Upper lobe of right lung (tissue), 1 donor: ENCODE data around the gene LYPD8. TPM values are rescaled to one million over a fixed set of nuclear protein-coding genes. Genes with fewer than 3 reads are reported as not detected.

Experiments used
- ATAC-seq: fragments of 200-7000 bp; cut with Tn5 transposase; one replicate; pipeline ENCODE4 v1.9.1; 2020; ENCODE audit warnings: mild to moderate bottlenecking, moderate library complexity
- DNase-seq: peaks from one replicate; pipeline ENCODE4 v3.0.0-alpha.2; 2020
- H3K27ac ChIP-seq: fragments of 200-600 bp; one replicate; pipeline ENCODE4 v1.8.0; 2022
- H3K27me3 ChIP-seq: fragments of 200-600 bp; one replicate; pipeline ENCODE4 v1.8.0; 2022; ENCODE audit warnings: mild to moderate bottlenecking
- H3K36me3 ChIP-seq: fragments of 200-600 bp; one replicate; pipeline ENCODE4 v1.8.0; 2022
- H3K4me1 ChIP-seq: fragments of 200-600 bp; one replicate; pipeline ENCODE4 v1.8.0; 2022
- H3K4me3 ChIP-seq: fragments of 200-600 bp; one replicate; pipeline ENCODE4 v1.8.0; 2022; ENCODE audit warnings: mild to moderate bottlenecking
- H3K9me3 ChIP-seq: fragments of 200-600 bp; one replicate; pipeline ENCODE4 v1.8.0; 2022
- intact Hi-C: fragments of 100-400 bp; cut with DNase I; formaldehyde crosslinking; loops from one replicate; pipeline ENCODE4 v1.11.0; 2022
- total RNA-seq: library from RNA; stranded (reverse); fragmentation: NEBNext Ultra II Directional; extraction: Animal tissue kit (Norgen Biotek cat#: 25700); gene quantifications from one replicate; pipeline ENCODE4 v1.2.1, GENCODE V29; 2021
- TF ChIP-seq, protein P1 (sequence below): fragments of 200-600 bp; IDR thresholded peaks from one replicate; pipeline ENCODE4 v1.8.0; 2022; ENCODE audit warnings: antibody characterized with exemption
- donor health status: DM: no; HTN: yes; CAD: no; lungs with severe emphysema.

The LYPD8 gene
- total RNA-seq, 1 donor from 2014 or later = not detected

DNA sequence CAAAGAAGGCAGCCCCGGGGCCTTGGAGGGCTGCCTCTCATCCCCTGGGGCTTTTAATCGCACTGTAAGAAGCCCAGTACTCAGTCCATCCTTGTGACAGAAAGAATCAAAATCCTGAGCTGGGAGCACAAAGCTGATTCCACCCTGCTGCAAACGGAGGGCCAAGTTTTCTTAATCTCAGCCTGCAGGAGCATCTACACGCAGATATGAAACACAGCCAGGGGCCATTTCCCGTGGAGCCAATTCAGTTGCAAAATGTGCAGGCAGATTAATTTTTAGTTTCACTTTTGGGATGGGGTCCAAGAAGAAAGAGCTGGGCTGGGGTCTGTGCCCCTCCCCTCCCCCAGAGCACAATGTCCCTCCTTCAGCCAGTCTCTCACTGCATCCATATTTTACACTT, 4.4 kb downstream of the LYPD8 start:
- no peaks in the 10 kb centered on the region for H3K36me3 ChIP-seq
- H3K27ac ChIP-seq = no peak overlapping the region
- intact Hi-C loops = no loop called here
- no peaks in the 10 kb centered on the region for H3K27me3 ChIP-seq
- DNase-seq = no peak
- no peak for ATAC-seq
- TF ChIP-seq, protein P1, sequence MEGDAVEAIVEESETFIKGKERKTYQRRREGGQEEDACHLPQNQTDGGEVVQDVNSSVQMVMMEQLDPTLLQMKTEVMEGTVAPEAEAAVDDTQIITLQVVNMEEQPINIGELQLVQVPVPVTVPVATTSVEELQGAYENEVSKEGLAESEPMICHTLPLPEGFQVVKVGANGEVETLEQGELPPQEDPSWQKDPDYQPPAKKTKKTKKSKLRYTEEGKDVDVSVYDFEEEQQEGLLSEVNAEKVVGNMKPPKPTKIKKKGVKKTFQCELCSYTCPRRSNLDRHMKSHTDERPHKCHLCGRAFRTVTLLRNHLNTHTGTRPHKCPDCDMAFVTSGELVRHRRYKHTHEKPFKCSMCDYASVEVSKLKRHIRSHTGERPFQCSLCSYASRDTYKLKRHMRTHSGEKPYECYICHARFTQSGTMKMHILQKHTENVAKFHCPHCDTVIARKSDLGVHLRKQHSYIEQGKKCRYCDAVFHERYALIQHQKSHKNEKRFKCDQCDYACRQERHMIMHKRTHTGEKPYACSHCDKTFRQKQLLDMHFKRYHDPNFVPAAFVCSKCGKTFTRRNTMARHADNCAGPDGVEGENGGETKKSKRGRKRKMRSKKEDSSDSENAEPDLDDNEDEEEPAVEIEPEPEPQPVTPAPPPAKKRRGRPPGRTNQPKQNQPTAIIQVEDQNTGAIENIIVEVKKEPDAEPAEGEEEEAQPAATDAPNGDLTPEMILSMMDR = no peak
- no peak overlapping the region for H3K4me3 ChIP-seq
- H3K4me1 ChIP-seq = no peaks in the 10 kb centered on the region
- no peaks in the 10 kb centered on the region for H3K9me3 ChIP-seq

DNA sequence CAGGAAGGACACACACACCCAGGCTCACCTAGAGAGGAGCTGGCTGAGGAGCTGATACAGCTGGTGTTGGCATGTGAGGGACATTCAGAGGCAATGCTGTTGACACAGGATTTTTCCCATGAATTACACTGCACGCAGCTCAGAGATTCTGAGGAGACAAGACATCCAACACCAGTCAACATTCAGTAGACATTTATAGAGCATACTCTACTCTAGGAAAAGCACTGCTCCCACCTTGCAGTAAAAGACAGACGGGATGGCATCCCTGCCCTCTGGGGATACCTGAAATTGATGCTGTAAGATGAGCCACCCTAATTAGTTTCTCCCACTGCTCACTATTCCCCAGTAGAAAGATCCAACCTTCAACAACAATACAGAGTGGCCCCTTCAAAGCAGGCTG, 5.1 kb downstream of the LYPD8 start:
- intact Hi-C loops = no loop called here

DNA sequence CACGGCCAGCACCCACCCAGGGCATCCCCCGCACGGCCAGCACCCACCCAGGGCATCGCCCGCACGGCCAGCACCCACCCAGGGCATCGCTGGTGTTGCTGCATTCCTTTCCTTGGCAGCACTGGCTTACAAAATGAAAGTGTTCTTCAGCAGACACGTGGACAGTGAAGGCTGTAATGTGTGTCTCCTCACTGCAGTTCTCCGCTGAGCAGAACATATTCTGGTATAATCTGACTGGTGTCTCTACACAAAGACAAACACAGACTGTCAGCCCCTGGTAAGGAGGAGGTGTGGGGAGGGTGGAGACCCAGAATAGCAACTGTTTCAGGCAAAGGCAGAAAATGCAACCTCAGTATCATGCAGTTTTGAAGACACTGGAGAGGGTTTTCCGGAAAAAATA, 7.3 kb downstream of the LYPD8 start:
- no peak overlapping the region for H3K27ac ChIP-seq
- no peaks in the 10 kb centered on the region for H3K36me3 ChIP-seq
- intact Hi-C loops = no loop called here
- no peaks in the 10 kb centered on the region for H3K27me3 ChIP-seq
- no peaks in the 10 kb centered on the region for H3K4me1 ChIP-seq
- no peaks in the 10 kb centered on the region for H3K9me3 ChIP-seq
- ATAC-seq = no peak
- TF ChIP-seq, protein P1 = no peak
- no peak overlapping the region for H3K4me3 ChIP-seq
- DNase-seq = no peak

More for the DNA sequence above, 5.1 kb downstream of the LYPD8 start:
- H3K9me3 ChIP-seq = no peaks in the 10 kb centered on the region
- DNase-seq (no peak), ATAC-seq (no peak)
- H3K27me3 ChIP-seq = no peaks in the 10 kb centered on the region
- no peak overlapping the region for H3K4me3 ChIP-seq
- H3K4me1 ChIP-seq = no peaks in the 10 kb centered on the region
- H3K36me3 ChIP-seq = no peaks in the 10 kb centered on the region
- TF ChIP-seq, protein P1 = no peak
- H3K27ac ChIP-seq = no peak overlapping the region

DNA sequence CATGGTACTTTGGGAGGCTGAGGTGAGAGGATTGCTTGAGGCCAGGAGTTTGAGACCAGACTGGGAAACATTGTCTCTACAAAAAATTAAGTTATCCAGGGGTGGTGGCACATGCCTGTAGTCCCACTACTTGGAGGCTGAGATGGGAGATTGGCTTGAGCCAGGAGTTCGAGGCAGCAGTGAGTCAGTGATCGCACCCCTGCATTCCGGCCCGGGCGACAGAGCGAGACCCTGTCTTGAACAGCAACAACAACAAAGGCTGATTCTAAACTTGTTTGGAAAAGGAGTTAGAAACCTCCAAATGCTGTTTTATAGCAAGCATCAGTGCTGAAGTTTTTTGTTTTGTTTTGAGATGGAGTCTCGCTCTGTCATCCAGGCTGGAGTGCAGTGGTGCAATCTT, 14.7 kb downstream of the LYPD8 start:
- no peak for ATAC-seq
- Histone ChIP-seq H3K4me3 (no peak overlapping the region), H3K9me3 (no peaks in the 10 kb centered on the region), H3K4me1 (no peaks in the 10 kb centered on the region), H3K27me3 (no peaks in the 10 kb centered on the region), H3K27ac (no peak overlapping the region), H3K36me3 (no peaks in the 10 kb centered on the region)
- TF ChIP-seq, protein P1 = no peak
- intact Hi-C loops = no loop called here
- DNase-seq = peak; percentile 45

DNA sequence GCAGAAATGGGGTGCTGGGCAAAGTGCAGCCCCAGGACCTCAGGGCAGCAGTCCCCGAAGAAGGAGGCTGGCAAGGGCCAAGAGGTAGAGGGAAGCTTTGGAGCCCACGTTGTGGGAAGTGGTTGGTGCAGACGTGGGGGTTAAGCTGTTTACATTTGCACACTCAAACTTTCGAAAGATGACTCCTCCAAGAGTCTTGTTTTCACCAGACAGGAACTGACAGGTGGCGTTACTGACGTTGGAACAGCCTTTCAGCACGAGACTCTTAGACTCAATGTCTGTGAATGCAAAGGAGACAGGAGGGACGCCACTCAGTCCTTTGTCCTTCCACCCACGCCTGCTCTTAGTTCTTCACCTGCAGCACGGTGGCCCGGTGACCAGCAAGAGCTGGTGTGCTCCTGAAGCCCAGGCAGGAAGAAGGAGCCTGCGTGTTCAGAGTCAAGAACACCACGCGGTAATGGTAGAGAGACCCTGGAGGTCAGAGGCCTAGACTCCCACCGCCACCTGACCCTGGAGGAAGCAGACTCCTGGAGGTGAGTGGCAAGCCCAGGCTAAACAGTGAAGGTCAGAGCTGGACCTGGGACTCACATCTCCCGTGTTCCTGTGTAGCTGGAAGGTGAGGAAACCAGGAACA, 15.9 kb downstream of the LYPD8 start:
- H3K9me3 ChIP-seq = no peaks in the 10 kb centered on the region
- no peaks in the 10 kb centered on the region for H3K27me3 ChIP-seq
- intact Hi-C loops = no loop called here
- TF ChIP-seq, protein P1 = no peak
- no peak overlapping the region for H3K4me3 ChIP-seq
- no peaks in the 10 kb centered on the region for H3K36me3 ChIP-seq
- peak; percentile 29 for DNase-seq
- peak; percentile 40 for ATAC-seq
- no peak overlapping the region for H3K27ac ChIP-seq
- H3K4me1 ChIP-seq = no peaks in the 10 kb centered on the region

DNA sequence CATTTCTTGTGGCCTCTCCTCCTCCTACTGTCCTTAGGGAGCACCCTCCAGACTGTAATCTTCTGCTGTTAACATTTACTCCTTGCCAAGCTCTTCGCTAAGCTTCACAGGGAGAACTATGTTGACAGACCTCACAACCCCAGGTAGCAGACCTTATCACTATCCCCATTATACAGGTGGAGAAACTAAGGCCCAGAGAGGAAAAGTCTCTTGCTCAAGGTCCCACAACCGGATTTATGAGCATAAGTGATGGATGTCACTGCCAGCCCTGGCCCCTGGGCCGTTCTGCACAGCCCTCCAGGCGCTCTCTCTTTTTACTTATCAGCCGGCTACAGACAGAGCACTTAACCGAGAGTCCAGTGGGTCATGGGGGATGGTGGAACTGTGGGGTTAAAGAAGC, 18.1 kb downstream of the LYPD8 start:
- Histone ChIP-seq H3K27ac (no peak overlapping the region), H3K36me3 (no peaks in the 10 kb centered on the region), H3K27me3 (no peaks in the 10 kb centered on the region), H3K9me3 (no peaks in the 10 kb centered on the region), H3K4me1 (no peaks in the 10 kb centered on the region), H3K4me3 (no peak overlapping the region)
- DNase-seq (peak; percentile 23), ATAC-seq (no peak)
- TF ChIP-seq, protein P1 = no peak
- intact Hi-C loops = no loop called here
